PC-9 (cell line): ENCODE measurements around the gene PTRH2. TPM values are rescaled to one million over a fixed set of nuclear protein-coding genes. Genes with fewer than 3 reads are reported as not detected.

Experiments
- BruUV-seq: library from RNA; stranded (reverse); fragments of 400-500 nt; replicated peaks from 2 replicates; lab custom pipeline; 2021; lab: Mats Ljungman, UMichigan
- CTCF ChIA-PET: fragments of 300-600 bp; sonication (Branson Sonifier 250); formaldehyde crosslinking; loops from one replicate; lab custom pipeline; 2022; ENCODE audit warnings: antibody characterized with exemption; lab: Charles Lee
- POLR2A ChIA-PET: fragments of 300-600 bp; sonication (Branson Sonifier 250); formaldehyde crosslinking; loops from one replicate; lab custom pipeline; 2022; ENCODE audit warnings: antibody characterized with exemption; ENCODE audit not compliant: unreplicated experiment; lab: Charles Lee
- DNase-seq, 2 experiments: peaks; one replicate each; pipeline versions ENCODE4 v3.0.0 to v3.0.0-alpha.2; 2015 to 2022; ENCODE audit warnings: mixed read lengths in 1 of 2
- H2AFZ ChIP-seq: fragments of 200-600 bp; sonication (generic); 2 replicates; pipeline ENCODE4 v1.8.1; 2017; ENCODE audit warnings: antibody characterized with exemption
- H3F3A ChIP-seq: fragments of 200-600 bp; sonication (generic); 2 replicates; pipeline ENCODE4 v1.8.1; 2017; ENCODE audit warnings: antibody characterized with exemption, mild to moderate bottlenecking, low read depth; ENCODE audit not compliant: insufficient read depth
- H3K27ac ChIP-seq: fragments of 200-600 bp; sonication (generic); 2 replicates; pipeline ENCODE4 v1.6.1; 2016; ENCODE audit warnings: mixed run types
- H3K27me3 ChIP-seq: fragments of 200-600 bp; sonication (generic); 2 replicates; pipeline ENCODE4 v1.6.1; 2016; ENCODE audit warnings: low read depth, mixed run types; ENCODE audit not compliant: insufficient read depth
- H3K36me3 ChIP-seq: fragments of 200-600 bp; sonication (generic); 2 replicates; pipeline ENCODE4 v1.6.1; 2016; ENCODE audit warnings: low read depth, mixed run types
- H3K4me1 ChIP-seq: fragments of 200-600 bp; sonication (generic); replicated peaks from 2 replicates; pipeline ENCODE4 v1.6.1; 2016; ENCODE audit warnings: mixed run types; ENCODE audit not compliant: insufficient read depth
- H3K4me2 ChIP-seq: fragments of 200-600 bp; sonication (generic); 2 replicates; pipeline ENCODE4 v1.6.1; 2017; ENCODE audit warnings: mixed run types
- H3K4me3 ChIP-seq: fragments of 200-600 bp; sonication (generic); 2 replicates; pipeline ENCODE4 v1.6.1; 2016; ENCODE audit warnings: mixed run types
- H3K79me2 ChIP-seq: fragments of 200-600 bp; sonication (generic); 2 replicates; pipeline ENCODE4 v1.6.1; 2017; ENCODE audit warnings: low read depth, mixed run types
- H3K9me2 ChIP-seq: fragments of 200-600 bp; sonication (generic); 2 replicates; pipeline ENCODE4 v1.8.1; 2017; ENCODE audit warnings: mild to moderate bottlenecking; ENCODE audit not compliant: insufficient read depth
- H3K9me3 ChIP-seq: fragments of 200-600 bp; sonication (generic); 2 replicates; pipeline ENCODE4 v1.8.1; 2016; ENCODE audit warnings: low read depth; ENCODE audit not compliant: insufficient read depth
- H4K20me1 ChIP-seq: fragments of 200-600 bp; sonication (generic); 2 replicates; pipeline ENCODE4 v1.8.1; 2017; ENCODE audit not compliant: insufficient read depth
- EZH2 ChIP-seq: fragments of 200-600 bp; sonication (generic); IDR thresholded peaks from 2 replicates; pipeline ENCODE4 v1.8.0; 2017; ENCODE audit warnings: antibody characterized with exemption, low read depth
- intact Hi-C: fragments of 100-400 bp; cut with micrococcal nuclease; formaldehyde crosslinking; loops from one replicate; pipeline ENCODE4 v1.10.0; 2022; ENCODE audit not compliant: unreplicated experiment
- total RNA-seq: library from RNA; stranded (reverse); gene quantifications from 2 replicates; pipeline ENCODE4 v1.2.3, GENCODE V29; 2021
- TF ChIP-seq, protein P1 (sequence below): fragments of 200-600 bp; sonication (generic); conservative IDR thresholded peaks from 2 replicates; pipeline ENCODE4 v1.6.1; 2017; ENCODE audit warnings: mixed run types, antibody characterized with exemption, mild to moderate bottlenecking, moderate library complexity

Gene PTRH2
- total RNA-seq, 1 experiment from 2014 or later = 25.9 TPM

DNA sequence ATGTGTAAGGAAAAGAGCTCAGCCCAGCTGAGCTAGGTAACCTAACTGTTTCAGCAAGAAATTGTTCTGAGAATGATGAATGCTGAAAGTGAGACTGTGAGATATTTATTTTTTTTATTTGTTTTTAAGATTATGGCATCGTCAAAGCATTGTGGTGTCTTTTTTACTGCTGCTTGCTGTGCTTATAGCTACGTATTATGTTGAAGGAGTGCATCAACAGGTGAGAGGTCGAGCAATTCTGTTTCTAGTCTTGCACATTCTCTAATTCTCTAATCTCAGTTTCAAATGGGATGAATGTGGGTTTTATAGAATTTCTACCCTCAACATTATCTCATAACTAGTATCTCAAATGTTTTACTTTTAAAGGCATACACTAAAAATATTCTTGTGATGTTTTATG lies 30.1 kb upstream of the PTRH2 start:
- no peak for DNase-seq
- H4K20me1 ChIP-seq = no peaks in the 10 kb centered on the region
- H3K4me2 ChIP-seq = no peak overlapping the region
- intact Hi-C loops = no loop called here
- no peaks in the 10 kb centered on the region for H3K4me1 ChIP-seq
- H3K9me2 ChIP-seq = no peaks in the 10 kb centered on the region
- peaks cover 8% of the 10 kb centered on the region for H3F3A ChIP-seq
- peaks cover 6% of the 10 kb centered on the region for H3K79me2 ChIP-seq
- no peak overlapping the region for H3K4me3 ChIP-seq
- no peaks in the 10 kb centered on the region for H3K27me3 ChIP-seq
- POLR2A ChIA-PET = no interaction called here
- H3K9me3 ChIP-seq = no peaks in the 10 kb centered on the region
- BruUV-seq = no TSS peak
- TF ChIP-seq EZH2 = no peak
- TF ChIP-seq, protein P1, sequence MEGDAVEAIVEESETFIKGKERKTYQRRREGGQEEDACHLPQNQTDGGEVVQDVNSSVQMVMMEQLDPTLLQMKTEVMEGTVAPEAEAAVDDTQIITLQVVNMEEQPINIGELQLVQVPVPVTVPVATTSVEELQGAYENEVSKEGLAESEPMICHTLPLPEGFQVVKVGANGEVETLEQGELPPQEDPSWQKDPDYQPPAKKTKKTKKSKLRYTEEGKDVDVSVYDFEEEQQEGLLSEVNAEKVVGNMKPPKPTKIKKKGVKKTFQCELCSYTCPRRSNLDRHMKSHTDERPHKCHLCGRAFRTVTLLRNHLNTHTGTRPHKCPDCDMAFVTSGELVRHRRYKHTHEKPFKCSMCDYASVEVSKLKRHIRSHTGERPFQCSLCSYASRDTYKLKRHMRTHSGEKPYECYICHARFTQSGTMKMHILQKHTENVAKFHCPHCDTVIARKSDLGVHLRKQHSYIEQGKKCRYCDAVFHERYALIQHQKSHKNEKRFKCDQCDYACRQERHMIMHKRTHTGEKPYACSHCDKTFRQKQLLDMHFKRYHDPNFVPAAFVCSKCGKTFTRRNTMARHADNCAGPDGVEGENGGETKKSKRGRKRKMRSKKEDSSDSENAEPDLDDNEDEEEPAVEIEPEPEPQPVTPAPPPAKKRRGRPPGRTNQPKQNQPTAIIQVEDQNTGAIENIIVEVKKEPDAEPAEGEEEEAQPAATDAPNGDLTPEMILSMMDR = no peak
- 0 out of 2 replicates have a peak, but pooled peaks cover 17% of the 10 kb centered on the region for H3K36me3 ChIP-seq
- H3K27ac ChIP-seq = no peak overlapping the region
- no peak overlapping the region for H2AFZ ChIP-seq
- CTCF ChIA-PET = no interaction called here

DNA sequence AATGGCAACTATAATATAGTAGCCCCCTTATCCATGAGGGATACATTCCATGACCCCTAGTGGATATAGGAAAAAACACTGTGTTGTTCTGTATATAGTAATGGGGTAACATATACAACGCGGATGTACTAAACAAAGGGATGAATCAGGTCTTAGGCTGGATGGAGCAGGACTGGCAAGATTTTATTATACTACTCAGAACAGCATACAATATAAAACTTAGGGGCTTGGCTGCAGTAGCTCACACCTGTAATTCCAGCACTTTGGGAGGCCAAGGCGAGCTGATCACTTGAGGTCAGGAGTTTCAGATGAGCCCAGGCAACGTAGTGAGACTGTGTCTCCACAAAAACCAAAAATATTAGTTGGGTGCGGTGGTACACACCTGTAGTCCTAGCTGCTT lies 27.0 kb upstream of the PTRH2 start:
- DNase-seq = no peak
- no peaks in the 10 kb centered on the region for H3K27me3 ChIP-seq
- no peaks in the 10 kb centered on the region for H3K9me3 ChIP-seq
- no TSS peak for BruUV-seq
- no peak overlapping the region for H3K4me2 ChIP-seq
- no peak overlapping the region for H2AFZ ChIP-seq
- ChIA-PET POLR2A (no interaction called here), CTCF (no interaction called here)
- intact Hi-C loops = no loop called here
- H4K20me1 ChIP-seq = no peaks in the 10 kb centered on the region
- no peak overlapping the region for H3K4me3 ChIP-seq
- no peak overlapping the region for H3K27ac ChIP-seq
- H3K36me3 ChIP-seq = 0 out of 2 replicates have a peak, but pooled peaks cover 16% of the 10 kb centered on the region
- H3K9me2 ChIP-seq = no peaks in the 10 kb centered on the region
- peaks cover 3% of the 10 kb centered on the region; the same call in 1 of the 2 replicates for H3F3A ChIP-seq
- peaks cover 20% of the 10 kb centered on the region for H3K79me2 ChIP-seq
- TF ChIP-seq, protein P1 = no peak
- no peak for TF ChIP-seq EZH2
- H3K4me1 ChIP-seq = peaks cover 6% of the 10 kb centered on the region

DNA sequence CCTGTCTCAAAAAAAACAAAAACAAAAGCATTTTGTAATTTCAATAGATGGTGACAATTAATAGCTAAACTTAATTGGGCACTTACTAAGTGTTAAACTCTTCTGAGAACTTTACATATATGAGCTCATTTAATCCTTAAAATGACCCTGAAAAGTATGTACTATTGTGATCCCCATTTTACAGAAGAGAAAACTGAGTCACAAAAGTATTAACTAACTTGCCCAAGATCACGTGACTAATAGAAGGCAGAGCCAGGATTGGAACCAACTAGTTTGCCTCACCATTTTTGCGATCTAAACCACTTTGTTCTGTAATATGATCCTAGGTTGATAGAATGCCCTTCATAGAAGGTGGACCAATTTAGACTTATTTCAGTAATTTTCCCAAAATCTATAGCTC lies 26.5 kb upstream of the PTRH2 start:
- Histone ChIP-seq H3K9me2 (no peaks in the 10 kb centered on the region), H3K4me3 (no peak overlapping the region), H3K4me1 (peaks cover 10% of the 10 kb centered on the region), H3K27ac (no peak overlapping the region), H4K20me1 (no peaks in the 10 kb centered on the region), H3K79me2 (peaks cover 26% of the 10 kb centered on the region), H3K36me3 (0 out of 2 replicates have a peak, but pooled peaks cover 11% of the 10 kb centered on the region), H3K4me2 (no peak overlapping the region), H3K27me3 (no peaks in the 10 kb centered on the region), H3K9me3 (no peaks in the 10 kb centered on the region), H2AFZ (no peak overlapping the region), H3F3A (peaks cover 3% of the 10 kb centered on the region; the same call in 1 of the 2 replicates)
- TF ChIP-seq EZH2 = no peak
- TF ChIP-seq, protein P1 = no peak
- intact Hi-C loops = no loop called here
- POLR2A ChIA-PET = interaction anchor here (0.7 kb wide), 1 partner anchor 881 kb away, joined by 6 read pairs; no protein-coding TSS in a partner anchor
- CTCF ChIA-PET = no interaction called here
- BruUV-seq = no TSS peak
- no peak for DNase-seq
